ENCODE measurements around the gene TRIM56.
"Not testable (repeated sequence)": the region's sequence is repeated elsewhere in the genome, so short reads cannot be mapped to it uniquely, and the experiment has no call there.

Gene TRIM56

DNA sequence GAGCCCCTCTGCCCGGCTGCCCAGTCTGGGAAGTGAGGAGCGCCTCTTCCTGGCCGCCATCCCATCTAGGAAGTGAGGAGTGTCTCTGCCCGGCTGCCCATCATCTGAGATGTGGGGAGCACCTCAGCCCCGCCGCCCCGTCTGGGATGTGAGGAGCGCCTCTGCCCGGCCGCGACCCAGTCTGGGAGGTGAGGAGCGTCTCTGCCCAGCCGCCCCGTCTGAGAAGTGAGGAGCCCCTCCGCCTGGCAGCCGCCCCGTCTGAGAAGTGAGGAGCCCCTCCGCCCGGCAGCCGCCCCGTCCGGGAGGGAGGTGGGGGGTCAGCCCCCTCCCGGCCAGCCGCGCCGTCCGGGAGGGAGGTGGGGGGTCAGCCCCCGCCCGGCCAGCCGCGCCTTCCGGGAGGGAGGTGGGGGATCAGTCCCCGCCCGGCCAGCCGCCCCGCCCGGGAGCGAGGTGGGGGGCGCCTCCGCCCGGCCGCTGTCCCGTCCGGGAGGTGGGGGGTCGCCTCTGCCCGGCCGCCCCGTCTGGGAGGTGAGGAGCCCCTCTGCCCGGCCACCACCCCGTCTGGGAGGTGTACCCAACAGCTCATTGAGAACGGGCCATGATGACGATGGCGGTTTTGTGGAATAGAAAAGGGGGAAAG lies 7.1 kb downstream of the TRIM56 start:
- not testable (repeated sequence) for DNase-seq

DNA sequence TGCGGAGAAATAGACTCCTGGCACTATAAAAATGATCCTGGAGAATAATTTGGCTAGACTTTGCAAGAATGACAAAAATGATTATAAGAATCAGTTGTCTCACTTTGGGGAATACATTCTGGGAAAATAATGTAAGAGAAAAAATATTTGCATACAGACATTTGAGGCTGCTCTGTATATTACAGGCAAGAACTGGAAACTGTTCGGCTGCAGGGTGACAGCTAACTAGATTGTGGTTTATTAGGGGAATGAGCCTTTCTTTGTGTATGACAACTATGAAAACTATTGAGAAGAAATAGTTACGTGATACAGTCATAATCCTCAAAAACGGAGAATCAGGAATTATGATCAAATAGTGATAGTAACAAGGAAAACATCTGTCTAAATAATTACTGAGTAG lies 8.6 kb downstream of the TRIM56 start:
- DNase-seq = no peak

GRCh38 chr7:101094376-101094775 lies 9.1 kb downstream of the TRIM56 start:
- DNase-seq = no peak

- DNase-seq = no peak
Measured at GRCh38 chr7:101094791-101095375, 9.6 kb downstream of the TRIM56 start.

DNA sequence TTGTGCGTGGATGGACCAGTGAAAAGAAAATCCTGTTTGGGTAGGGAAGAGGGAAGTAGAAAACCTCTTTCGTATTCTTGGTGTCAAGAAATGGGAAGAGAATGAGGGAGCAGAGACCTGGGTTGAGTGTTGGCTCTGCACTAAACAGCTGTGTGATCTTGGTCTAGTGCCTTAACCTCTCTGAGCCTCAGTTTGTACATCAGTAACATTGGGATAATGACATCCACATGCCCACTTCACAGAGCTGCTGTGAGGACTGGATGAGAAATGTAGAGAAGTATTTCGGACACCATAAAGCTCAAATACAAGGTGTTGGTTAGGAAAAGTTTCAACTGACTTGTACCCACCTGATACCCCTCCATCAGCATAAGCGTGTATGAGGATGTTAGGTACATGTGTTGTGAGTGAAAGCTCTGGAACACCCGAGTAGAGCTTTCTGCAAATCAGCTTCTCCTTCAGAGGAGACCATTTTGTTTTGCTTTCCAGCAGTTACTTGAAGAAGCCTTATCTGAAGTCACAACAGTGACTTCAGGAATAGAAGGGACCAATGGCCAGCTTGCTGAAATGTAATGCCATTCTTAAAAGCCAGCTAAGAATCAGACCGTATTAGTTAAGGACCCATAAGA lies 11.2 kb downstream of the TRIM56 start:
- DNase-seq = no peak

DNA sequence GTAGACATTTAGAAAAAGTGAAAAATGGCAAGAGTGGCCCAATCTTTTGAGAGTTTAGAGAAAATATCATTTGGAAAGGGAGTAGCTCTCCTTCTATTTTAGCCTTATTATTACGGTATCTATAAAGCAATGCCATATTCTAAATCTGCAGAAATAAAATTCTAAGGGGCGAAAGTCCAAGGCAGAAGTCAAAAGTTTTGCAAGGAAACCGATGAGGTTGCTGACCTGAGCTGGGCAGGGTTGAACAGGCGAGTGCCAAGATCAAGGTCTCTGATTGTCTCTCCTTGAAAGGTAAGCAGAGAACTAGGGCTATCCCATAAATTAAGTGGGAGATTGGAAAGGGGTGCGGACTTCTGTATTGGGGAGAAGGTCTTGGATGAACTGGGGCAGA lies 11.7 kb downstream of the TRIM56 start:
- DNase-seq = no peak

DNA sequence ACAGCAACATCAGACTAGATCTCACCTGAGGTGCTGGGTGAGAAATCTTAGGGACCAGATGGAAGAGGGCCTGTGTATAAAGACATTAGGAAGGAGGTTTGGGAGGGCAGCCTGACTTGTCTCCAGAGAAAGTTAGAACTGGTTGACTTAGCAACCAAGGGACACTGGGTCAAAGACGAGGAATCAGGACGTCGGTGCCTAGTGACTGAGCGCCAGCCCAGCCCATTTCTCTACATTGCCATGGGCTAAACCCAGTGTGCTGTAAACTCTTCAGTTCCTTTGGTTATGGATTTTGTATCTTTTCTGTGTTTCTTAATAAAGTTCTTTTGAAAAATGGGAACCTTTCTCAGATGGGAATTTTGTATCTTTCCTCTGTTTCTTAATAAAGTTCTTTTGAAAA lies 12.3 kb downstream of the TRIM56 start:
- DNase-seq = no peak

DNA sequence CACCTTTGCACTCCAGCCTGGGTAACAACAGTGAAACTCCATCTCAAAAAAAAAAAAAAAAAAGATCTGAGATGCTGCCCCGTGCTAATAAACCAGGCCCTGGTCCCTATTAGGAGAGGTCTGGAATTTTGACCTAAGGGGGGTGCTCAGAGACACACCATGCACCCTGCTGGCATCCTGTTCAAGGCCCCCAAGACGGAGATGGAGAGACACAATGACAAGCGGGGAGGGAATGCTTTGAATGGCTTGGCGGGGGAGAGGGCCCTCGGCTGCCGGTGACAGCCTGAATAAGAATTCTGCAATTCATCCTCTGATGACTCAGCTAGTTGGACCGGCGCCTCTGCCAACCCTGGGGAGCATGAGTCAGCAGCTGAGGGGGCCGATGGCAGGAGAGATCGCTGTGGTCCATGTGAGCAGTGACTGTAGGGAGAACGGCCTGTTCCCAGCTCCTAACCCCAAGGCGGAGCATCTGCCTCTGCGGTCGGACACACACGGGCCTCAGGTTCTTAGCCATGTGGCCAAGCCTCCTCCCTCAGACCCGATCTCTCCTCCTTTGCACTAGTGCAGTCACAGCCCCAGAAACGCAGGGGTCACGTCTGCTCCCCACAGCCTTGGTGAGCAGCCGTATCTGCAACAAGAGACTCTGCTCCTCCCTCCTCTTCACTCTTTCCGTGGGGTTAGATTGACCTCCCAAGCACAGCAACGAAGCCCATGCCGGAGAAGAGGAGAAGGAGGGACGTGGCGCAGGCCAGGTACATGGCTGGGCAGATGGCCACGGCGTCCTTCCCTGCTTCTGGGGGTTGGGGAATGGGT lies 14.9 kb downstream of the TRIM56 start:
- DNase-seq = no peak

DNA sequence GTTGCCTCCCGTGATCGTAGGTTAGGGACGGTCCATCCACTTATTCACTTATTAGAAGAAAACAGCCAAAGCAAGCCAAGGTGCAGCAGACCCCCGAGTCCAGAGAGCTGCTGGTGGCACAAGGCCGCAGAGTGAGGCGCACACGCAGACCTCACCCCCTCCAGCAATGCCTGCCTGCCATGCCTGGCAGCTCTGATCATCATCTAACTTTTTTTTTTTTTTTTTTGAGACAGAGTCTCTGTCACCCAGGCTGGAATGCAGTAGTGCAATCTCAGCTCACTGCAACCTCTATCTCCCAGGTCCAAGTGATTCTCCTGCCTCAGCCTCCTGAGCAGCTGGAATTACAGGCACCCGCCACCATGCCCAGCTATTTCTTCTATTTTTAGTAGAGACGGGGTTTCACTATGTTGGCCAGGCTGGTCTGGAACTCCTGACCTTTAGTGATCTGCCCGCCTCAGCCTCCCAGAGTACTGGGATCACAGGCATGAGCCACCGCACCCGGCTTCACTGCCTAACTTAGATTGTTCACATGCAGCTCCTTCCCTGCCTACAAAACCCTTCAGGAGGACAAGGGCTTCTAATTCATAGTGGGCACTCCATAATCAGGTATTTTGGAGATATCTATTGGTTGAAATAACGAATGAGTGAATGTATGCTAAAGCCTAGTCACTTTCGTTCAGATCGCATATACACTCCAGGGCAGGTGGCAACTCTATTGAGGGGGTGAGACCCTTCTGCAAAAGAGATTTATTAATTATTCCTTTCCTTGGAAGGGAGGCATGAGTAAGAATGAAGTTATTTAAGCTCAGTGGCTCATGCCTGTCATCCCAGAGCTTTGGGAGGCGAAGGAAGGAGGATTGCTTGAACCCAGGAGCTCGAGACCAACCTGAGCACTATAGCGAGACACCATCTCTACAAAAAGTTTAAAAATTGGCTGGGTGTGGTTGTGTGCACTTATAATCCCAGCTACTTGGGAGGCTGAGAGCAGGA lies 15.9 kb downstream of the TRIM56 start:
- no peak for DNase-seq

DNA sequence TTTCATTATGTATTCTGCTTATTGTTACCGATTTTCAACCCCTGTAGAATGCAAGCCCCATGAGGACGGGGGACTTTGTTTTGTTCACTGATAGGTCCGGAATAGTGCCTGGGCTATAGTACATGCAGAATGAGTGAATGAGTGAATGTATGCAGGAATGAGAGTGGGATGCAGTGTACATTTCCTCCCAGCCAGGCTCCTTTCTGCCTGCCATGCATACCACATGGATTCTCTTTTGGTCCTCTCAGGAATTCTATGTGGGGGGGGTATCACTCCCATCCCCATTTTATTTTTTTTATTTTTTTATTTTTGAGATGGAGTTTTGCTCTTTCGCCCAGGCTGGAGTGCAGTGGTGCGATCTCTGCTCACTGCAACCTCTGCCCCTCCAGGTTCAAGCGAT lies 16.7 kb downstream of the TRIM56 start:
- DNase-seq = no peak

DNA sequence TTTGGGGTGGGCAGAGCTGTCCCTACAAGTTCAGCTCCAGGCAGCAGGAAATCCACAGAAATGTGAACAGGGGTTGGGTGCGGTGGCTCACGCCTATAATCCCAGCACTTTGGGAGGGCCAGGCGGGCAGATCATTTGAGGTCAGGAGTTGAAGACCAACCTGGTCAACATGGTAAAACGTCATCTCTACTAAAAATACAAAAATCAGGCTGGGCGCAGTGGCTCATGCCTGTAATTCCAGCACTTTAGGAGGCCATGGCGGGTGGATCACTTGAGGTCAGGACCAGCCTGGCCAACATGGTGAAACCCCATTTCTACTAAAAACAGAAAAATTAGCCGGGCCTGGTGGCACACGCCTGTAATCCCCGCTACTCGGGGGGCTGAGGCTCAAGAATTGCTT lies 18.4 kb downstream of the TRIM56 start:
- DNase-seq = not testable (repeated sequence)

GRCh38 chr7:101104193-101104713 lies 19.0 kb downstream of the TRIM56 start:
- DNase-seq = no peak

DNA sequence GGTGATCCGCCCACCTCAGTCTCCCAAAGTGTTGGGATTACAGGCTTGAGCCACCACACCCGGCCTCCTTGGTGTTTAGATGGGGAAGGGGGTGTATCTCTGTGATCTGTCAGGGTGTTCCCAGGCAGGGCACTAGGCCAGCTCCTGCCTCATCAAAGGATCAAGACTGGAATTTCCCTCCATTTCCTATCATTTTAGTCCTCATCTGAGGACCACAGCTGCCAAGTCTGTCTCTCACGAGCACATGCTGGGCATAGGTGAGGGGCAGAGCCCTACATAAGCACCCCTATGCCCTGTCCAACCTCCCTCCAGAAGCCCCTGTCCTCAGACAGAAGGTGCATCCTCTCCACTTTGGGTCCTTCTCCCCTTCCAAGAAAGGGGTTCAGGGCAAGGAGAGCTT lies 19.5 kb downstream of the TRIM56 start:
- DNase-seq = no peak

GRCh38 chr7:101105248-101105647 lies 20.0 kb downstream of the TRIM56 start:
- DNase-seq = not testable (repeated sequence)

GRCh38 chr7:101106386-101106785 lies 21.1 kb downstream of the TRIM56 start:
- no peak for DNase-seq

DNA sequence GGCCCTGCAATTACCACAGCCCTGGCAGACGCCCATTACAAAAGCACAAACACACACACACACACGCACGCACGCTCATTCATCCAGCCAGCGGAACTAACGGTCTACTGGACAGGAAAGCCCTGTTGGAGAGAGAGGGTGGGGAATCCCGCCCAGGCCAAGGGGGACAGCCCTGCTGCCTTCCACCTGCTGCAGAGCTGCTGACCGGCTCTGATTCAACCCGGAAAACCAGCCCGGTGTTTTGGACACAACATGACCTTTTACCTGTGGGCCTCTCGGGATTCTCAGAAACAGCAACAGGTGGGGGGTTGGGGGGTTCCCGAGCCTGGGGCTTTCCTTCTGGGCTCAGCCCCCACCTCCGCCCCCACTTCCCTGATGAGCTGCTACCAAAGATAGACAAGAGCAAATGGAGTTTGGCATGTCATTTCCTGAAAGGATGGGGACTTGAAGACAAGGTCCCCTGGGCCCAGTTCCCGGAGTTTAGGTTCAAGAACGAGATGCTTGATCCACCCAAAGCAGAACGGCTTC lies 23.1 kb downstream of the TRIM56 start:
- DNase-seq = no peak

- DNase-seq = no peak
Measured at GRCh38 chr7:101108961-101109360, 23.7 kb downstream of the TRIM56 start.

DNA sequence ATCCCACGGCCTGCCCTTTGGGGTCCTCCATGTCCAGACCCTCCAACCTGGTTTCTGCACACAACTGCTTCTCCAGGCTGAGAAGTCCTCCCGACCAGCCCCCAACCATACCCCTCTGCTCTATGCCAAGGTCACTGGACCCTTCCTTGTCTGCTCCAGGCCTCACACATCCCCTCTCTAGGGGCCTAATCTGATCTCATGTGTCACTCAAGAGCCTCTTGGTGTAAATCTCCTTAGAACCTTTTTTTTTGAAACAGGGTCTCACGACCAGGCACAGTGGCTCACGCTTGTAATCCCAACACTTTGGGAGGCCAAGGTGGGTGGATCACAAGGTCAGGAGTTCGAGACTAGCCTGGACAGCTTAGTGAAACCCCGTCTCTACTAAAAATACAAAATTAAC lies 24.1 kb downstream of the TRIM56 start:
- DNase-seq = no peak

DNA sequence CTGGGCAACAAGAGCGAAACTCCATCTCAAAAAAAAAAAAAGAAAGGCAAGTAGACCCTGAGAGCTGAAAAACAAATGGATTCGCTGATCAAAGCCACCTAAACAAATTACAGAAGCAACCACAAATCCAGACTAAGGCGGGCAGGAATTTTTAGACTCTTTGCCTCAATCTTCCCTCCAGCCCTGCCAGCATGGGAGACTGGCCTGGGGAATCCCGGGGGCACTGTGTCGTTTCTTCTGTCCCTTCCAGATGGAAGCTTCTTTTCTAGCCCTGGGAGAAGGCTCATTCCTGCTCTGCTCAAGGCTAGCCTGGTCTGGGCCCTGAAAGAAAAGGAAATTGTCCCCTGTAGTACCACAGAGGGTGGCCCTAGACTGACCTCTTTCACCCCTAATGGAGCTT lies 26.0 kb downstream of the TRIM56 start:
- no peak for DNase-seq

DNA sequence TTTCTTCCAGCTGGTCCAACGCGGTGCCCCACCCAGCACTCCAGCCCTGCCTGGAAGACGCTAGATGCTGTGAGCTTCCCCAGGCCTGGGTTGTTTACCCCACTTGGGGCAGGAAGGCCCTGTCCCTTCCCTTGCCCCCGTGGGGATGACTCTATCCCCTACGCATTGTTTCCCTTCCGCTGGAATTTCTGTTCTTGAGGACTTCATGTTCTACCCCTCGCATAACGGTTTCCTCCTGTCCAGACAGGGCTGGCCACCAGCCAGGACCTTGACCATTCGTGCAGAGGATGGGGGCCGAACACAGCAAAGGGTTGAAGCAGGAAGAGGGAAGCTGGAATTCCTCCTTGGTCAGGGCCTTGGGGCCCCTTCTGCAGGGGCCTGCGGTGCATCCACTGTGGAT lies 27.0 kb downstream of the TRIM56 start:
- no peak for DNase-seq

- DNase-seq = not testable (repeated sequence)
Measured at GRCh38 chr7:101113140-101113539, 27.9 kb downstream of the TRIM56 start.

DNA sequence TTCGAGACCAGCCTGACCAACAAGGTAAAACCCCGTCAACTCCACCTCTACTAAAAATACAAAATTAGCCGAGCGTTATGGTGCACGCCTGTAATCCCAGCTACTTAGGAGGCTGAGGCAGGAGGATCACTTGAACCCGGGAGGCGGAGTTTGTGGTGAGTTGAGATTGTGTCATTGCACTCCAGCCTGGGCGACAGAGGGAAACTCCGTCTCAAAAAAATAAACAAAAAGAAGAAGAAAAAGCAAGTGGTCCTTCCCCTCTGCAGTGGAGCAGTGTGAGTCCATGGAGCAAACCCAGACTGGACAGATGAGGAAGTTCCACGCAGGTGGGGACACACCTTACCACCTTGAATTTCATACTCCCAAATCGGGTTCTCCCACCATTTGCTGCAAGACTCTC lies 28.6 kb downstream of the TRIM56 start:
- no peak for DNase-seq
